ENCODE data around the gene PARP8.

The PARP8 gene

DNA sequence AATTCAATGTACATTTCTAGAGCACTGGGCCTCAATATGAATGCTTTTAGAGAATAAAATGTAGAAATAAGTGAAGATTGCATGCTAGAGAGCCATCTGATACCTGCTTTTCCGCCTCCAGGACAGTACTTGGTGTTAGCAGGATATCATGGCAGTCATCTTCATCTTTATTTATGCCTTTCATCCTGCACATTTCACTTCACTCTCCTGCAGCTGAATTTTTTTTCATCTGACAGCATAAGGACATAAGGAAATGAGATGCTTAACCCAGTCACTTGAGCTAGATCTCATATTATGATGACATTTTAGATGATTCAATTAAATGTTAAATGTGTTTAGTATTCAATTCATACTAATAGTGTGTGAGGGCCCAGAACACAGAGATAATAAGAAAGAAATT, 162.6 kb downstream of the PARP8 start:
- H3K27ac ChIP-seq, result no peak overlapping the region
- TF ChIP-seq, protein P1, sequence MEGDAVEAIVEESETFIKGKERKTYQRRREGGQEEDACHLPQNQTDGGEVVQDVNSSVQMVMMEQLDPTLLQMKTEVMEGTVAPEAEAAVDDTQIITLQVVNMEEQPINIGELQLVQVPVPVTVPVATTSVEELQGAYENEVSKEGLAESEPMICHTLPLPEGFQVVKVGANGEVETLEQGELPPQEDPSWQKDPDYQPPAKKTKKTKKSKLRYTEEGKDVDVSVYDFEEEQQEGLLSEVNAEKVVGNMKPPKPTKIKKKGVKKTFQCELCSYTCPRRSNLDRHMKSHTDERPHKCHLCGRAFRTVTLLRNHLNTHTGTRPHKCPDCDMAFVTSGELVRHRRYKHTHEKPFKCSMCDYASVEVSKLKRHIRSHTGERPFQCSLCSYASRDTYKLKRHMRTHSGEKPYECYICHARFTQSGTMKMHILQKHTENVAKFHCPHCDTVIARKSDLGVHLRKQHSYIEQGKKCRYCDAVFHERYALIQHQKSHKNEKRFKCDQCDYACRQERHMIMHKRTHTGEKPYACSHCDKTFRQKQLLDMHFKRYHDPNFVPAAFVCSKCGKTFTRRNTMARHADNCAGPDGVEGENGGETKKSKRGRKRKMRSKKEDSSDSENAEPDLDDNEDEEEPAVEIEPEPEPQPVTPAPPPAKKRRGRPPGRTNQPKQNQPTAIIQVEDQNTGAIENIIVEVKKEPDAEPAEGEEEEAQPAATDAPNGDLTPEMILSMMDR (conservative IDR thresholded peaks at IDR 0.05), result no peak

DNA sequence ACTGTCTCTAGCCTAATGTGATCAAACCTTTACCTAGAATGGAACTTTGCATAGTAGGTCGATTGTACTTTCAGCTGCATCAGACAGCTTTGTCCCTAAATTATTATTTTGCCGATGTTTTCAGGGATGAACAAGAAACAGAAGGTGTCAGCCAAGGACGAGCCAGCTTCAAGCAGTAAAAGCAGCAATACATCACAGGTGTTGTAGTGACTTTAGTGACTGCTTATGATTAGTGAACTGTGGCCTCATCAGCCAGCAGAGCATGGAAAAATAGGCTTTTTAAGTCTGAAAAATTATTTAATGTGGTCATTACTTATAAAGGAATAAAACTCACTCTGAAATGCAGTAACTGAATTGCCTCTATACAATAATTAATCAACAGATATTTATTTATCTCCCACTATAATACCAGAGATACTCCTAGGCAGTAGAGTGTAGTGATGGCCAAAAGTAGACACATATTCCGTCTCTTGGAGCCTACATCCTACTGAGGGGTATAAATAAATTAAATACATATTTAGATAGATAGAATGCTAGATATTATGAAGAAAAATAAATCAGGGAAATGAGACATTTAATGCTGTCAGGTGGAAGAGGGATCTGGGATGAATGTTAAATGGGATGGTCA, 166.3 kb downstream of the PARP8 start:
- TF ChIP-seq, protein P1 (conservative IDR thresholded peaks at IDR 0.05), result no peak
- H3K27ac ChIP-seq, result no peak overlapping the region

DNA sequence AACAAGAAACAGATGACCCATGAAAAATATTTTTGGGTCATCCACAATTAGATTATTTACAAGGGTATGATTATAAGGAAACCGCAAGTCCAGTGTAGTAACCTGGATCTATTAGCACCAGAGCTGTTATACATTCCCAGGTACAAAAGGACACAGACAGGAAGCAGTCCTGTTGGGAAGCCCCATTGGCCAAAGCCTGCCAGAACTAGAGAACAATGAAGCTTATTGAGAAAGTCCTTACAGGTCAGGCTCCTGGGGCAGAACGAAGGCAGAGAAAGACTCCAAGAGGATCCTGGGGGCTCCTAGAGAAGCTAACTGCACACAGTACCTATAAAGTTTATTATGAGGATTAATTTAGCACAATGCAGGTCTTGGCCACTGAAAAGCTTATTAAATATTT, 169.9 kb downstream of the PARP8 start:
- no peak overlapping the region for H3K27ac ChIP-seq
- TF ChIP-seq, protein P1 (conservative IDR thresholded peaks at IDR 0.05), result no peak

DNA sequence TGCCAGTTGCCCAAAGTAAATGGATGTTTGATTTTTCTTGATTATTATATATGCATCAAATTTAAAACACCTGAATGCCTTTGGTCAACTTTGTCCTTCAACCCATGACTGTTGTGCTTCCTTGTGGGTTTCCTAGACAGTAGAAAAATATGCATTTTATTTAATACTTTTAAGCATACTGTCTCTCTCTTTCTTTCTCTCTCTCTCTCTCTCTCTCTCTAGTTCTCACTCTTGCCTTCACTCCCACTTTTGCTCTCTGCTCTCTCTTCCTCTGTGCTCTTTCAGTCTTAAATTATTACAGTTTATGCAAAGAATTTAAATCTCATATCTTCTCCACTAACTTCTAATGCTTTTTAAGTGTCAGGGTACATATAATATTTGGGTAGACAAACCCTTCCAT, 173.0 kb downstream of the PARP8 start:
- no peak overlapping the region for H3K27ac ChIP-seq
- TF ChIP-seq, protein P1 (conservative IDR thresholded peaks at IDR 0.05), result no peak

DNA sequence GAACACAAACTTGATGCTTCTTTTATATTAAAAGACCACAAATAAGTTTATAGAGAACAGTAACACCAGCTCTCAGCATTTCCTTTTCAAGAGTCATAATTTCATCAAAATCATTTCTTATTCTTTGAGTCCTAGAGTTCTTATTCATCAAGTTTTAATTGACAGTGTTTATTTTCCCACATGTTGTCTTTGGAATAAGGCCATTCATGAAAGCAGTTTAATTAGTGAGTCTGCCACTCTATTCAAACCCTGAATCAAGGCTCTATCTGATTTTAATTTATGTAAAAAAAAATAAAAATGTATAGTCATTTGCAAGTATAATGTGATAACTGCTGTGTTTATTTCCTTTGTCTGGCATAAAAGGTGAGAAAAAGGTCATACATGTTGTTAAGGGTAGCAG, 176.7 kb downstream of the PARP8 start:
- H3K27ac ChIP-seq, result no peak overlapping the region

DNA sequence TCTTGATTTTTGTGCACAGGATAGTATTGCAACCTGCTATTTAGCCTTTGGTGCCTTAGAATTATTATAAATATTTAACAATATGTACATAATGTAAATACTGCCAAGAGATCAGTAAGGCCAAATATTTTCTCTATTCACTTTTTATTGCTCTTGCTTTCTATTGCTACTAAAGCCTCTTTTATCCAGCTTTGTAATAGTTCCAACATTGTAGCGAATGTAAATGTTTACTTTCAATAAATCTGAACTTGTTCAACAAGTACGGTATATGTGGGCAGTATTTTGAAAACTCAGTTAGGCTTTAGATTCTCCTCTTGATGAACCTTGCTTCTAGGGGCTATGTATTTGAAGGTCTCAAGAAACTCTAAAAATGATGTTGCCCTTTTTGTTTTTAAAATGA, 179.8 kb downstream of the PARP8 start:
- TF ChIP-seq, protein P1 (conservative IDR thresholded peaks at IDR 0.05), result no peak
- H3K27ac ChIP-seq, result peak overlapping the region; percentile 72

More for the DNA sequence above, 176.7 kb downstream of the PARP8 start:
- TF ChIP-seq, protein P1 (conservative IDR thresholded peaks at IDR 0.05), result no peak

DNA sequence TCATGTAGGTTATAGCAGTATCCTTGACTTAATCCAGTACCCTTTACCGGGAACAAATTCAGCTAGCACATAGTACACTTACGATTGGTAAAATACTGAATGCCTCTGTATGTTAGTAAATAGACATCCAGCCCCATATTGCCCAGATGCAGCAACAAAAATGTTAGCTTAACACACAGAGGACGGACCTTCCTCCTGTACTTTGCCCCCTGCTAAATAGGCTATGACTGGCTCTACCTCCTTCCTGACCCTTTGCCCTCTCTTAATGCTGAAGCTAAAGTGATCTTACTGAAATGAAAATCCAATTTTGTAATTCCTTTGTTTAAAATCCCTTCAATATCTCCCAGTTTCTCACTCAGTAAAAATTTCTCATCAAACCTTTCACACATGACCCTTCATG, 183.1 kb downstream of the PARP8 start:
- H3K27ac ChIP-seq, result no peak overlapping the region
- TF ChIP-seq, protein P1 (conservative IDR thresholded peaks at IDR 0.05), result no peak
